ENCODE data around the gene MAB21L2.

DNA sequence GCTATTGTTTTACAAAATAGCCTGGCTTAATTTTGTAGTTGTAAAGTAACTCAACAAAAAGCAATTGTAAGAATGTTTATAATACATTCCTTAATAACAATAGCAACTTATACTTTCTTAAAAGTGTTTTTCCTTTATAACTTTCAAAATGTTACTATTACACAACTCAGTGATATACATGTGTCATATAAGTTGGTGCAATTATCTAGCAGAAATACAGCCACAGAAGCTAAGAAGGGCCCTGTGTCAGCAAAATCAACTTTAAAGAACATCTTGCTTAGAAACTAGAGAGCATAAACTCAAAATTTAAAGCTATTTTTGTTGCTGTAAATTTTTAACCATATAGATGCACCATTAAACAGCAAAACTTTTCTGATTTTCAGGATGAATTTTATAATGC, 41.4 kb upstream of the MAB21L2 start:
- TF ChIP-seq, protein P1, sequence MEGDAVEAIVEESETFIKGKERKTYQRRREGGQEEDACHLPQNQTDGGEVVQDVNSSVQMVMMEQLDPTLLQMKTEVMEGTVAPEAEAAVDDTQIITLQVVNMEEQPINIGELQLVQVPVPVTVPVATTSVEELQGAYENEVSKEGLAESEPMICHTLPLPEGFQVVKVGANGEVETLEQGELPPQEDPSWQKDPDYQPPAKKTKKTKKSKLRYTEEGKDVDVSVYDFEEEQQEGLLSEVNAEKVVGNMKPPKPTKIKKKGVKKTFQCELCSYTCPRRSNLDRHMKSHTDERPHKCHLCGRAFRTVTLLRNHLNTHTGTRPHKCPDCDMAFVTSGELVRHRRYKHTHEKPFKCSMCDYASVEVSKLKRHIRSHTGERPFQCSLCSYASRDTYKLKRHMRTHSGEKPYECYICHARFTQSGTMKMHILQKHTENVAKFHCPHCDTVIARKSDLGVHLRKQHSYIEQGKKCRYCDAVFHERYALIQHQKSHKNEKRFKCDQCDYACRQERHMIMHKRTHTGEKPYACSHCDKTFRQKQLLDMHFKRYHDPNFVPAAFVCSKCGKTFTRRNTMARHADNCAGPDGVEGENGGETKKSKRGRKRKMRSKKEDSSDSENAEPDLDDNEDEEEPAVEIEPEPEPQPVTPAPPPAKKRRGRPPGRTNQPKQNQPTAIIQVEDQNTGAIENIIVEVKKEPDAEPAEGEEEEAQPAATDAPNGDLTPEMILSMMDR (IDR thresholded peaks at IDR 0.05) = no peak
- TF ChIP-seq POLR2A (IDR thresholded peaks at IDR 0.05) = no peak
- no peak for TF ChIP-seq POLR2AphosphoS5 (IDR thresholded peaks at IDR 0.05)
- TF ChIP-seq EP300 (IDR thresholded peaks at IDR 0.05) = no peak
